ENCODE results near the gene NDUFB11. TPM values are rescaled to one million over a fixed set of nuclear protein-coding genes. Genes with fewer than 3 reads are reported as not detected.

The NDUFB11 gene
- total and polyA plus RNA-seq, 12 donors: 149 to 217 (median 172) TPM

DNA sequence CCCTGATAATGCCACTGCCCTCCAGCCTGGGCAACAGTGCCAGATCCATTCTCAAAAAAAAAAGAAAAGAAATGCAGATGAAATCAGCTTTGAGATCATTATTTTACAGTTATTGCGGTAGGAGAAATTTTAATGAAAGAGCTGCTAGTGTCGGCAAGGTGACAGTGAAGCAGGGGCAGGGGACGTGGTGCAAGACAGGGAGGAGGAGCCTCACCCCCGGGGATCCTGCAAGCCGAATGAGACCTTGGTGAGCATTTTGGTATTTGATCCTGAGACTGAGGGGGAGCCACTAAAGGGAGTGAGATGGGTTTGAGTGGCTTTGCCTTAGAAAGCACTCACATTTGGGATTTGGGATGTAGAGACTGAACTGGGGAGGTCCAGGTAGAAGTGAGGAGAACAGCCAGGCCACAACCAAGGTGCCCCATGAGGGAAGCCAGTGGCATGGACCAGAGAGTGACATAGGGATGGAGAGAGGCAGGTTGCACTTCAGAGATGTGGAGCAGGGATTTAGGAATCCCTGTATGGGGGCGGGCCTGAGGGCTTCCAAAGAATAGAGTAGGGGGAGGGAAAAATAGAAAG lies 24.1 kb upstream of the NDUFB11 start:
- Histone ChIP-seq H3K4me3 (no peak overlapping the region), H3K27me3 (peaks cover 0 to 29% (median 0%) of the 10 kb centered on the region in 7 donors), H3K27ac (no peak overlapping the region), H3K36me3 (peaks cover 0 to 43% (median 9%) of the 10 kb centered on the region in 9 donors), H3K4me1 (peaks cover 0 to 14% (median 0%) of the 10 kb centered on the region in 9 donors), H3K9me3 (peaks cover 0 to 7% (median 0%) of the 10 kb centered on the region in 11 donors)
- WGBS, 2 donors: 91% methylated on average over 6 of the region's 6 CpGs
- DNase-seq (no peak), ATAC-seq (no peak)
- TF ChIP-seq, protein P1, sequence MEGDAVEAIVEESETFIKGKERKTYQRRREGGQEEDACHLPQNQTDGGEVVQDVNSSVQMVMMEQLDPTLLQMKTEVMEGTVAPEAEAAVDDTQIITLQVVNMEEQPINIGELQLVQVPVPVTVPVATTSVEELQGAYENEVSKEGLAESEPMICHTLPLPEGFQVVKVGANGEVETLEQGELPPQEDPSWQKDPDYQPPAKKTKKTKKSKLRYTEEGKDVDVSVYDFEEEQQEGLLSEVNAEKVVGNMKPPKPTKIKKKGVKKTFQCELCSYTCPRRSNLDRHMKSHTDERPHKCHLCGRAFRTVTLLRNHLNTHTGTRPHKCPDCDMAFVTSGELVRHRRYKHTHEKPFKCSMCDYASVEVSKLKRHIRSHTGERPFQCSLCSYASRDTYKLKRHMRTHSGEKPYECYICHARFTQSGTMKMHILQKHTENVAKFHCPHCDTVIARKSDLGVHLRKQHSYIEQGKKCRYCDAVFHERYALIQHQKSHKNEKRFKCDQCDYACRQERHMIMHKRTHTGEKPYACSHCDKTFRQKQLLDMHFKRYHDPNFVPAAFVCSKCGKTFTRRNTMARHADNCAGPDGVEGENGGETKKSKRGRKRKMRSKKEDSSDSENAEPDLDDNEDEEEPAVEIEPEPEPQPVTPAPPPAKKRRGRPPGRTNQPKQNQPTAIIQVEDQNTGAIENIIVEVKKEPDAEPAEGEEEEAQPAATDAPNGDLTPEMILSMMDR (IDR thresholded peaks at IDR 0.05): no peak
- intact Hi-C loops (cut with DNase I): no loop called here

DNA sequence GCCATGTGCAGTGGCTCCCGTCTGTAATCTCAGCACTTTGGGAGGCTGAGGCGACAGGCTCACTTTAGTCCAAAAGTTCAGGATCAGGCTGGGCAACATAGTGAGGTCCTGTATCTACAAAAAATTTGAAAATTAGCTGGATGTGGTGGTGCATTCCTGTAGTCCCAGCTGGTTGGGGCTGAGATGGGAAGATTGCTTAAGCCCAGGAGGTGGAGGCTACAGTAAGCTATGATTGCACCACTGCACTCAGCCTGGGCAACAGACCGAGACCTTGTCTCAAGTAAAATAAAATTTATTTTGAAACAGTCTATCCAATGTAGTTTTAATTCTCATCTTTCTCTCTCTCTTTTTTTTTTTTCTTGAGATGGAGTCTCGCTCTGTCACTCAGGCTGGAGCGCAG lies 21.6 kb upstream of the NDUFB11 start:
- ATAC-seq (no peak), DNase-seq (no peak)
- intact Hi-C loops (cut with DNase I): no loop called here
- H3K9me3 ChIP-seq: peaks cover 0 to 7% (median 0%) of the 10 kb centered on the region in 11 donors
- no peak overlapping the region for H3K4me3 ChIP-seq
- peaks cover 0 to 31% (median under 1%) of the 10 kb centered on the region in 9 donors for H3K36me3 ChIP-seq
- H3K27ac ChIP-seq: no peak overlapping the region
- peaks cover 0 to 14% (median 0%) of the 10 kb centered on the region in 9 donors for H3K4me1 ChIP-seq
- TF ChIP-seq, protein P1 (IDR thresholded peaks at IDR 0.05): no peak
- H3K27me3 ChIP-seq: peaks cover 0 to 19% (median 0%) of the 10 kb centered on the region in 7 donors
- WGBS, 2 donors: 97 to 98% methylated on average over 5 of the region's 5 CpGs

DNA sequence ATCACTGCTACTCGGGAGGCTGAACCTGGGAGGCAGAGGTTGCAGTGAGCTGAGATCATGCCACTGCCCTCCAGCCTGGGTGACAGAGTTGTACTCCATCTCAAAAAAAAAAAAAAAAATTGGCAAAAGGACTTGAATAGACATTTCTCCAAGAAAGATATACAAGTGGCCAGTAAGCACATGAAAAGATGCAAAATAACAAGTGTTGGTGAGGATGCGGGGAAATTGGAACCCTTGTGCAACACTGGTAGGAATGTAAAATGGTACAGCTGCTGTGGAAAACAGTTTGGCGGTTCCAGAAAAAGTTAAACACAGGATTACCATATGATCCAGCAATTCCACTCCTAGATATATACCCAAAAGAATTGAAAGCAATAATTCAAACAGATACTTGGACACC lies 19.9 kb upstream of the NDUFB11 start:
- peaks cover 0 to 15% (median 0%) of the 10 kb centered on the region in 9 donors for H3K36me3 ChIP-seq
- H3K27me3 ChIP-seq: peaks cover 0 to 29% (median 0%) of the 10 kb centered on the region in 7 donors
- H3K9me3 ChIP-seq: peaks cover 0 to 7% (median 0%) of the 10 kb centered on the region in 11 donors
- no peak for DNase-seq
- 98 to 99% methylated on average over 3 of the region's 3 CpGs for WGBS, 2 donors
- no peak overlapping the region for H3K4me3 ChIP-seq
- intact Hi-C loops (cut with DNase I): no loop called here
- no peaks in the 10 kb centered on the region for H3K4me1 ChIP-seq
- no peak overlapping the region for H3K27ac ChIP-seq
- ATAC-seq: no peak
- TF ChIP-seq, protein P1 (IDR thresholded peaks at IDR 0.05): no peak

DNA sequence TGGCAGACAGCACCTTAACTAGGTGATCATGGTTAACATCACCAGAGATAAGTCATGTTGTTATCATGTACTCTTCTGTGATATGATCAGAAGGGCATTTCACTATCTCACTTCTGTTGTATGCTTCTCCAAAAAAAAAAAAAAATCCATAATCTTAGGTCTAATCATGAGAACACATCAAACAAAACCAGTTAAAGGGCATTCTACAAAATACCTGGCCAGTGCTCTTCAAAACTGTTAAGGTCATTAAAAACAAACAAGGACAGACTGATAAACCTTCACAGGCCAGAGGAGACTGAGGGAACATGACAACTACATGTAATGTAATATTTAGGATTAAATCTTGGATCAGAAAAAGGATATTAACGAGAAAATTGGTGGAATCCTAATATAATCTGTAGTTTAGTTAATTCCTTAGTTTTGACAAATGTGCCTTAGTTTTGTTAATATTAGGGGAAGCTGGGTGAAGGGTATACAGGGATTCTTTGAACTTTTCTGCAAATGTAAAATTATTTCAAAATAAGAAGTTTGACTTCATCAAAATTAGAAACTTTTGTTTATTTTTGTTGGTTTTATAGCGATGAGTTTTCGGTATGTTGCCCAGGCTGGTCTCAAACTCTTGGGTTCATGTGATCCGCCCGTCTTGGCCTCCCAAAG lies 18.6 kb upstream of the NDUFB11 start:
- Histone ChIP-seq H3K36me3 (peaks cover 0 to 22% (median 0%) of the 10 kb centered on the region in 9 donors), H3K27ac (no peak overlapping the region), H3K4me1 (no peaks in the 10 kb centered on the region), H3K9me3 (peaks cover 0 to 14% (median 0%) of the 10 kb centered on the region in 11 donors), H3K27me3 (peaks cover 0 to 30% (median 0%) of the 10 kb centered on the region in 7 donors), H3K4me3 (no peak overlapping the region)
- WGBS, 2 donors: 98% methylated on average over 5 of the region's 5 CpGs
- intact Hi-C loops (cut with DNase I): no loop called here
- DNase-seq: no peak
- no peak for ATAC-seq
- TF ChIP-seq, protein P1 (IDR thresholded peaks at IDR 0.05): no peak

Measured in heart right ventricle (tissue), 16 donors.